ENCODE measurements around the gene BCS1L. TPM values are rescaled to one million over a fixed set of nuclear protein-coding genes. Genes with fewer than 3 reads are reported as not detected.
A peak's percentile ranks its signal among the peaks of the same experiment; 100 is the strongest.

The BCS1L gene
- total and polyA plus RNA-seq, 2 of the 8 experiments (the other 6 are each of a cell fraction or from before 2014, with no cell fraction given) = 23.7 to 37.1 TPM

GRCh38 chr2:218644721-218645120 is 14.8 kb upstream of the BCS1L start:
- no peak overlapping the region for H2AK5ac ChIP-seq (ENCODE audit: low read depth, low read length)
- H2BK120ac ChIP-seq (replicated peaks; ENCODE audit: low read depth, low read length) = no peak overlapping the region
- no peak overlapping the region for H2BK15ac ChIP-seq (ENCODE audit: low read length)
- H3K27ac ChIP-seq (ENCODE audit: low read depth, low read length) = no peak overlapping the region
- no peak overlapping the region for H4K91ac ChIP-seq (replicated peaks; ENCODE audit: insufficient read length, low read length)
- no peak overlapping the region for H2BK5ac ChIP-seq (ENCODE audit: low read depth, low read length)
- no peaks in the 10 kb centered on the region for H3K4me1 ChIP-seq (replicated peaks in 1 of 4; ENCODE audit: control insufficient read depth in 3 of 4, insufficient read depth in 4 of 4, low read length in 3 of 4)
- FAIRE-seq (no peak), DNase-seq (ENCODE audit: low read depth in 1 of 2, low spot score in 2 of 2) (no peak)
- ChIA-PET CTCF (ENCODE audit: partially characterized antibody) (interaction anchor here (1.2 to 1.7 kb wide), 3 partner anchors 13 to 67 kb away, joined by 4 to 5 read pairs (median 4); no protein-coding TSS in a partner anchor), POLR2A (ENCODE audit: partially characterized antibody) (interaction anchor here (2.2 to 3.5 kb wide), 3 partner anchors 9 to 66 kb away, joined by 6 to 13 read pairs (median 9); partner anchors contain the start of genes BCS1L and ZNF142)
- no peaks in the 10 kb centered on the region for H3K79me1 ChIP-seq (ENCODE audit: low read depth, low read length)
- H3K79me2 ChIP-seq (ENCODE audit: control insufficient read depth in 1 of 2, insufficient read depth in 2 of 2, low read length in 2 of 2) = no peaks in the 10 kb centered on the region; a peak in 1 of 4 replicates
- no peaks in the 10 kb centered on the region for H3K9me3 ChIP-seq (ENCODE audit: insufficient read depth in 2 of 2, low read depth in 1 of 2, low read length in 1 of 2)
- H3K4me2 ChIP-seq (ENCODE audit: insufficient read depth in 1 of 2, low read depth in 2 of 2, low read length in 2 of 2) = no peak overlapping the region
- H3K27me3 ChIP-seq (replicated peaks in 1 of 4; ENCODE audit: control insufficient read depth in 3 of 4, extremely low read depth in 1 of 4, insufficient read depth in 3 of 4, low read length in 3 of 4) = no peaks in the 10 kb centered on the region
- no peak overlapping the region for H3K23ac ChIP-seq (ENCODE audit: insufficient read length)
- no peak overlapping the region for H2BK20ac ChIP-seq (ENCODE audit: low read length)
- 96% methylated on average over 11 of the region's 11 CpGs; no CpG with 5 or more reads in 1 of the 2 experiments for WGBS, 2 experiments (ENCODE audit: extremely low coverage in 1 of 2, insufficient coverage in 1 of 2, insufficient read length in 1 of 2, insufficient replicate concordance in 2 of 2, low coverage in 1 of 2, low lambda C conversion rate in 2 of 2, missing lambda C conversion rate in 1 of 2)
- no peak overlapping the region for H3K14ac ChIP-seq (ENCODE audit: insufficient read length)
- H4K8ac ChIP-seq (ENCODE audit: extremely low read depth, insufficient read depth, low read length) = no peak overlapping the region
- H3K23me2 ChIP-seq (ENCODE audit: low read depth, low read length) = no peaks in the 10 kb centered on the region
- H3K56ac ChIP-seq (replicated peaks; ENCODE audit: insufficient read length, low read depth, low read length) = no peak overlapping the region
- TF ChIP-seq RAD21 (IDR thresholded peaks at IDR 0.05 in 1 of 2, conservative IDR thresholded peaks at IDR 0.05 in 1 of 2; ENCODE audit: low read depth in 2 of 2, low read length in 2 of 2) (0 out of 4 replicates have a peak, but pooled peaks of 1 of the 2 experiments have one; percentile 5), ATF3 (IDR thresholded peaks at IDR 0.05; ENCODE audit: insufficient read depth, low read depth, low read length) (no peak), SIN3A (conservative IDR thresholded peaks at IDR 0.05 in 1 of 2, IDR thresholded peaks at IDR 0.05 in 1 of 2; ENCODE audit: low read depth in 1 of 2, low read length in 2 of 2) (no peak), CBX8 (IDR thresholded peaks at IDR 0.05; ENCODE audit: borderline replicate concordance, low read depth, low read length) (no peak), CHD1 (IDR thresholded peaks at IDR 0.05; ENCODE audit: low read depth, low read length) (no peak), CTCF (IDR thresholded peaks at IDR 0.05; ENCODE audit: control extremely low read depth in 1 of 3, insufficient read depth in 1 of 3, low read depth in 1 of 3, low read length in 3 of 3) (peak in 1 of 3 experiments; percentile 6; a peak in 1 of 4 replicates), RXRA (IDR thresholded peaks at IDR 0.05; ENCODE audit: insufficient read depth, low read depth, low read length) (no peak), NANOG (IDR thresholded peaks at IDR 0.05; ENCODE audit: insufficient read depth, low read depth, low read length, poor library complexity, severe bottlenecking) (no peak)
- H3K36me3 ChIP-seq (ENCODE audit: control insufficient read depth in 2 of 4, insufficient read depth in 4 of 4, low read length in 3 of 4) = peaks cover 43 to 80% (median 71%) of the 10 kb centered on the region in 4 experiments
- H4K20me1 ChIP-seq (replicated peaks in 1 of 2; ENCODE audit: control insufficient read depth in 1 of 2, insufficient read depth in 2 of 2, low read length in 2 of 2) = peaks cover 2 to 13% of the 10 kb centered on the region in 2 experiments
- H3K18ac ChIP-seq (ENCODE audit: extremely low read depth, low read length) = no peak overlapping the region
- H4K5ac ChIP-seq (ENCODE audit: insufficient read length, low read depth, low read length) = no peak overlapping the region
- no peak overlapping the region for H3K4me3 ChIP-seq (ENCODE audit: extremely low read depth in 1 of 4, insufficient read depth in 2 of 4, low read depth in 3 of 4, low read length in 4 of 4)
- H2AFZ ChIP-seq (ENCODE audit: low read length) = no peak overlapping the region
- H2BK12ac ChIP-seq (ENCODE audit: low read depth, low read length) = no peak overlapping the region
- no peak overlapping the region for H3K9ac ChIP-seq (replicated peaks in 1 of 4; ENCODE audit: extremely low read depth in 1 of 4, low read depth in 3 of 4, low read length in 3 of 4)
- H3K4ac ChIP-seq (replicated peaks; ENCODE audit: insufficient read length, low read depth, low read length) = no peak overlapping the region
